Panc1 (cell line): ENCODE data around the gene CDC5L.

Source experiments
- TF ChIP-seq, protein P1 (sequence below): fragments of 450-650 bp; IDR thresholded peaks from 2 replicates; pipeline ENCODE4 v1.5.1; 2017; ENCODE audit warnings: mild to moderate bottlenecking
- TF ChIP-seq, protein P2 (sequence below), 2 experiments: IDR thresholded peaks; 2 replicates each; pipeline ENCODE4 v1.6.1; 2011 to 2012; ENCODE audit warnings: low read depth in 2 of 2, control low read depth in 1 of 2, low read length in 1 of 2, mild to moderate bottlenecking in 1 of 2, moderate library complexity in 1 of 2; ENCODE audit not compliant: insufficient read depth in 1 of 2

DNA sequence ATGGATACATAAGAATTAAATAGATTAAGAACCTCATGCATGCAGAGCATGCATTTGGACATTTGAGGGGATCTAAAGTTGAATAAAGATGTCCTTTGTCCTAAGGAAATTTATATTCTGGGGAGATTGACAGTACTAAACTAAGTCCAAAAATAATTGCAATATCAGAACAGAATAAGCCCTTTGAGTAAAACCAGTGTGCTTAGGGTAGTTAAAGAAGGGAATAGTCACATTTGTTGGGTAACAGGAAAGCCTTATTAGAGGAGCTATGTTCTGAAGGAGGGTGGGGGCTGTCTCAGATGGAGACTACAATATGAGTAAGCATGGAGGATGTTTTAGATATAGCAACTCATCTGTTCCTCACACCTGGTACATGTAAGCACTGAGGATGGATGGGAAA lies 35.8 kb downstream of the CDC5L start:
- TF ChIP-seq, protein P1, sequence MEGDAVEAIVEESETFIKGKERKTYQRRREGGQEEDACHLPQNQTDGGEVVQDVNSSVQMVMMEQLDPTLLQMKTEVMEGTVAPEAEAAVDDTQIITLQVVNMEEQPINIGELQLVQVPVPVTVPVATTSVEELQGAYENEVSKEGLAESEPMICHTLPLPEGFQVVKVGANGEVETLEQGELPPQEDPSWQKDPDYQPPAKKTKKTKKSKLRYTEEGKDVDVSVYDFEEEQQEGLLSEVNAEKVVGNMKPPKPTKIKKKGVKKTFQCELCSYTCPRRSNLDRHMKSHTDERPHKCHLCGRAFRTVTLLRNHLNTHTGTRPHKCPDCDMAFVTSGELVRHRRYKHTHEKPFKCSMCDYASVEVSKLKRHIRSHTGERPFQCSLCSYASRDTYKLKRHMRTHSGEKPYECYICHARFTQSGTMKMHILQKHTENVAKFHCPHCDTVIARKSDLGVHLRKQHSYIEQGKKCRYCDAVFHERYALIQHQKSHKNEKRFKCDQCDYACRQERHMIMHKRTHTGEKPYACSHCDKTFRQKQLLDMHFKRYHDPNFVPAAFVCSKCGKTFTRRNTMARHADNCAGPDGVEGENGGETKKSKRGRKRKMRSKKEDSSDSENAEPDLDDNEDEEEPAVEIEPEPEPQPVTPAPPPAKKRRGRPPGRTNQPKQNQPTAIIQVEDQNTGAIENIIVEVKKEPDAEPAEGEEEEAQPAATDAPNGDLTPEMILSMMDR, result no peak
- TF ChIP-seq, protein P2, sequence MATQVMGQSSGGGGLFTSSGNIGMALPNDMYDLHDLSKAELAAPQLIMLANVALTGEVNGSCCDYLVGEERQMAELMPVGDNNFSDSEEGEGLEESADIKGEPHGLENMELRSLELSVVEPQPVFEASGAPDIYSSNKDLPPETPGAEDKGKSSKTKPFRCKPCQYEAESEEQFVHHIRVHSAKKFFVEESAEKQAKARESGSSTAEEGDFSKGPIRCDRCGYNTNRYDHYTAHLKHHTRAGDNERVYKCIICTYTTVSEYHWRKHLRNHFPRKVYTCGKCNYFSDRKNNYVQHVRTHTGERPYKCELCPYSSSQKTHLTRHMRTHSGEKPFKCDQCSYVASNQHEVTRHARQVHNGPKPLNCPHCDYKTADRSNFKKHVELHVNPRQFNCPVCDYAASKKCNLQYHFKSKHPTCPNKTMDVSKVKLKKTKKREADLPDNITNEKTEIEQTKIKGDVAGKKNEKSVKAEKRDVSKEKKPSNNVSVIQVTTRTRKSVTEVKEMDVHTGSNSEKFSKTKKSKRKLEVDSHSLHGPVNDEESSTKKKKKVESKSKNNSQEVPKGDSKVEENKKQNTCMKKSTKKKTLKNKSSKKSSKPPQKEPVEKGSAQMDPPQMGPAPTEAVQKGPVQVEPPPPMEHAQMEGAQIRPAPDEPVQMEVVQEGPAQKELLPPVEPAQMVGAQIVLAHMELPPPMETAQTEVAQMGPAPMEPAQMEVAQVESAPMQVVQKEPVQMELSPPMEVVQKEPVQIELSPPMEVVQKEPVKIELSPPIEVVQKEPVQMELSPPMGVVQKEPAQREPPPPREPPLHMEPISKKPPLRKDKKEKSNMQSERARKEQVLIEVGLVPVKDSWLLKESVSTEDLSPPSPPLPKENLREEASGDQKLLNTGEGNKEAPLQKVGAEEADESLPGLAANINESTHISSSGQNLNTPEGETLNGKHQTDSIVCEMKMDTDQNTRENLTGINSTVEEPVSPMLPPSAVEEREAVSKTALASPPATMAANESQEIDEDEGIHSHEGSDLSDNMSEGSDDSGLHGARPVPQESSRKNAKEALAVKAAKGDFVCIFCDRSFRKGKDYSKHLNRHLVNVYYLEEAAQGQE (IDR thresholded peaks at IDR 0.05; ENCODE audit: insufficient read depth in 1 of 2, low read depth in 2 of 2, low read length in 1 of 2), result no peak
